Effector CD8-positive, alpha-beta T cell (primary cell): ENCODE data around the gene KLC4.
"Not testable (repeated sequence)": the region's sequence is repeated elsewhere in the genome, so short reads cannot be mapped to it uniquely, and the experiment has no call there.

Experiments used
- DNase-seq: peaks from one replicate; lab custom pipeline; 2025; lab: John Stamatoyannopoulos, UW

Gene KLC4

GRCh38 chr6:43093436-43094289 is 34.2 kb downstream of the KLC4 start:
- DNase-seq: no peak

DNA sequence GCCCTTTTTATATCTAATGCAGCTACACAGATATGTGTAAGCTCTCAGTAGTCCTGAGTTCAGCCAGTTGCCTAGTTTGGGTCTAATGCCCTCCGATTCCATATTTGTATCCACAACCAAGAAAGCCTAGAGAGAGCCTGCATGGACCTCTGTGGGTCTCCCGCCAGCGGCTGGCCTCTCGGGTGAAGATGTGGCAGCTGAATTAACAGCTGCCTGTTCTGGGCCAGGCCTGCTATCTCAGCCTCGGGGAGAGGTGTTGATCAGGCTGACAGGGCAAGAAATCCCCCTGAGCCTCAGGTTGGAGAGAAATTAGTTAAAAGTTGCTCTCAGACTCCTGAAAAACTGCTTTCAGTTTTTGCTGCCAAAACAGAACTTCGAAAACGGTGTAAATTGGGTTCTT is 36.5 kb downstream of the KLC4 start:
- DNase-seq: no peak

GRCh38 chr6:43096451-43097097 is 37.1 kb downstream of the KLC4 start:
- no peak for DNase-seq

DNA sequence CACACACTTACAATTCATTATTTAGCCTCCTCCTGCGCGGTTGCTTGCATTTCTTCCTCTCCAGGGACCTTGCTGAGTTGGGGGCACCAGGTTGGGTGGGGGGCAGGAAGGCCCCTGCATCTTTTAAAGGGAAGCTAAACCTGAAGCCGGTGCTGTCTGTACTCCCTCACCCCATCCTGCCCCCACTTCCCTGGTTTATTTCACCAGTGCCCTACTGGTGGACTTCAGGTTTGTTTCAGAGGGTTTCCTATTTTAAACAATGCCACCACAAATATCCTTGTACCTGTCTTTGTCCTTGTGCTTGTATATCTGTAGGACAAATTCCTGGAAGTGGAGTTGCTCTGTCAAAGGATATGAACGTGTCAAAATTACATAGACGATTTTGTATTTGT is 37.7 kb downstream of the KLC4 start:
- DNase-seq: no peak

DNA sequence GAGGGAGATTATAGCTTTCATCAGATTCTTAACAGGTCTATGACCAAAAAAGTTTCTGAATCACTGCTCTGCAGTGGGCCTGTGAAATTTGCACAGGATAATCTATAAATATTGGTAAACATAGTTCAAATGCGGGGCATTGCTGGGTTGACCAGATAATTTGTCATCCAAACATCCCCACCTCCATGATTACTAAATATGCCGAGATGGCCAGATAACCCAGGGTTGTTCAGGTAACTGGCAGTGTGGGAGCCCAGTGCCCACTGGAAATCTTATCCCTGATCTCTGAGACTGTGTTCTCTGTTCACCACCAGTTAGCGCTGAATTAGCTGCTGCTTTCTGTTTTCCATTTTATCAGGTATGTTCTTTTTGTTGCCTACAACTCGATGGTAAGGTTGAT is 38.1 kb downstream of the KLC4 start:
- no peak for DNase-seq

DNA sequence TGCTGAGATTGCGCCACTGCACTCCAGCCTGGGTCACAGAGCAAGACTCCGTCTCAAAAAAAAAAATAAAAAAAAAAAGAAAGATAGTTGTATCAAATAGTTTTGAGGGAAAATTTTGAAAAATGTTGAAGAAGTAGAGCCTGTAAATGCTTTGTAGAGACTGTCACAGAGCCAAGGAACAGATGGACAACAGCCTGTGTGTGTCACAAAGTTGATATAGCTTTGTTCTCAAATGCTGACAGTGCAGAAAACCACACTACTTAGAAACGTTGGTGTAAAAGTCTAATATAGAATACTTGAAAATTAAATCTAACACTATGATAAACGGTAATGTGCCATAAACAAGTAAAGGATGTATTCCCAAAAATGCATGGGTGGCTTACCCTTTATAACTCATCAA is 42.1 kb downstream of the KLC4 start:
- DNase-seq: no peak

GRCh38 chr6:43103253-43103876 is 43.9 kb downstream of the KLC4 start:
- DNase-seq: no peak

DNA sequence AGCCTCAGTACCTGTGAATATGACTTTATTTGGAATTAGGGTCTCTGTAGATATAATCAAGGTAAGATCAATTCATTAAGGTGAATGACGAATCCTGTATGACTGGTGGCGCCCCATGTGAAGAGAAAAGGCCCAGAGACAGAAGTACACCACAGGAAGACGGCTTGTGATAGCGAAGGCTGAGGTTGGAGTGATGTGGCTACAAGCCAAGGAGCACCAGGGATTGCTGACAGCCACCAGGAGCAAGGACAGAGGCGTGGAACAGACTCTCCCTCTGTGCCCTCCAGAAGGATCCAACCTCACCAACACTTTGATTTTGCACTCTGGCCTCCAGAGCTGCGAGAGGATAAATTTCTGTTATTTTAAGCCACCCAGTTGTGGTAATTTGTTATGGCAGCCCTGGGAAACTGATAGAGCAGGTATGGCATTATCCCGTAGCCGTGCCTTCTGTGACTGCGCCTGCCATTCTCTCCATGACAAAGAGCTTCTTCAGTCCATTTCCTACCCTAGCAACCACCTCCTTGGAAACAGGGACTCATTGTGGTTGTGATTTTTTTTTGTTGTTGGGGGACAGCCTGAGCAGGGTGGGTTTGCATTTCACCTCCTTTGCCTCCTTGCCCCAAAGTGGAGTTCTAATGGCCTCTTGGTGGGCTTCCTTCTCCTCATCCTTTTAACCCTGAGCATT is 46.2 kb downstream of the KLC4 start:
- DNase-seq: no peak

DNA sequence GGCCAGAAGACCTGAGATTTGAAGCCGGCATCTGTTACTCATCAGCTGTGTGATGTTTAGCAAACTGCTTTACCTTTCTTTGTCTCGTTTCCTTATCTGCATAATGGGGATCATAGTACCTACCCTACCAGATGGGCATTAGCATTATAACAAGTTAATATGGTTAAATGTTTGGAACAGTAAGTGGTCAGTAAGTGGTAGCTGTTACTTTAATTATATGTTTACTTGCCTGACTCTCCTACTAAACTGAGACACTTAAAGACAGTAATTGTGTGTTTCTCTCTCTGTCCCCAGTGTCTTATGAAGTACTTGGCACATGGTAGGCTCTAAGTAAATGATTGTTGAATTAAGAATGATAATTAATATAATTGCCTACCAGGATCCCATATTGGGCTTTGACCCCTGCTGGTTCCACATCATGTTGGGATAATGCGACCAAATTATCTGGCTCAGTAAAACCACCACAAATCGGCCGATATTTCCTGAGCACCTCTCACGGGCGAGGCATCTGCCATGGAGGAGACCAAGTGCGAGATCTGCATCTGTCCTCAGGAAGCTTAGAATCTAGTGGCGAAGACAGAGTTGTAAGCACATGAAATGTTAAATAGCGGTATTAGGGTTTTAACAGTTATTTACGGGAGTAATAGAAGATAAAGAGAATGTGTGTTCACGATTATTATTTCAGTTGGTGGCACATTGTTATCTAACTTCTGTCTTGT is 48.1 kb downstream of the KLC4 start:
- no peak for DNase-seq

DNA sequence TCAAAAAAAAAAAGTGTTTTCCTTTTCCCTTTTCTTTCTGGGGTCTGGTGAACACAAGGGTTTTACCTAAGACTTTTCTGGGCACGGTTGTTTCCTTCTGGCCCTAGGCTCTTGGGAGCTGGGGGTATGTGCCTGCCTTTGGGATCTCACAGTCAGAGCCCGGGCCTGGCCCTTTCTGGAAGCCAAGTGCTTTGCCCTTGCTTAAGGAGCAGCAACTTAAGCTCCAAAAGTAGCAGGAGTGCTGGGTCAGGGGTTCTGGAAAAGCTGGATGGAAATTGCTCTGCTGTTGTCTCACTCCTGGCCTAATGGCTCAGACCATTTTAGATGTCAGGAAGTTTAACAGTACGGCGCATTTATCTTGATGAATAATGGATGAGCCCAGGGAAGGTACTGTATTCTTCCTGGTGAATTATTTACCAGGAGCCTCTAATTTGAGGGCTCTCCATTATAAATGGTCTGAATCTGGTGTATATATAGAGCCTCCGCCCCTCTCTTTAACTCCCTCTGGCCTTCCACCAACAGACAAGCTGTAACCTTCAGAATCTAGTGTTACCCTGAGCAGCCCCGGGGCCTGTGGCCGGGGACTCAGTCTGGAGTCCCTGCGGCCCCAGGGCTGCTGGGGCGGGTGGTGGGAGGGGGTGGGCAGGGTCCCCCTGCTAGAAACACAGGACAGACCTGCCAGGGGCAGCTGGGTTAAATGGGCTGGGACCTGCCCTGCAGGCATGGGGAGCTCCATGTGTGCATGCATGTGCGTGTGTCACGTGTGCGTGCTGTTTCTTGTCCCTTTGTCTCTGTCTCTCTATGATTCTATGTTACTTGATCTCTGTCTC is 54.2 kb downstream of the KLC4 start:
- DNase-seq: no peak

DNA sequence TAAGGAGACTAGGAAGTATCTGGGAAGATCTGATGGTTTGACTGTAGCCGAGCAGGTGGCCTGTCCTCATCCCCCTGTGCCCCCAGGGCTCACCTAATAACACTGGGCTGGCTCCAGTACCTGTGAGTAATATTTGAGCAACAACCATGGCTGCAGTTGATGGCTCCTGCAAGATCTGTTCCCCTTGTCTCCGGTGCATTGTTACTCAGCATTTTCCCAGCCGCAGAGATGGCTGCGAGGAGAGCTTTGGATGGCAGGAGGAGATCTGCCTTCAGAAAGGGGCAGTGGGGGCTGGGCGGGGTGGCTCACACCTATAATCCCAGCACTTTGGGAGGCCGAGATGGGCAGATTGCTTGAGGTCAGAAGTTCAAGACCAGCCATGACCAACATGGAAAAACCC is 55.9 kb downstream of the KLC4 start:
- DNase-seq: no peak

GRCh38 chr6:43117466-43117865 is 58.0 kb downstream of the KLC4 start:
- DNase-seq: not testable (repeated sequence)

- no peak for DNase-seq
Observed at GRCh38 chr6:43119482-43119881, 60.1 kb downstream of the KLC4 start.

GRCh38 chr6:43120101-43120763 is 60.8 kb downstream of the KLC4 start:
- no peak for DNase-seq

DNA sequence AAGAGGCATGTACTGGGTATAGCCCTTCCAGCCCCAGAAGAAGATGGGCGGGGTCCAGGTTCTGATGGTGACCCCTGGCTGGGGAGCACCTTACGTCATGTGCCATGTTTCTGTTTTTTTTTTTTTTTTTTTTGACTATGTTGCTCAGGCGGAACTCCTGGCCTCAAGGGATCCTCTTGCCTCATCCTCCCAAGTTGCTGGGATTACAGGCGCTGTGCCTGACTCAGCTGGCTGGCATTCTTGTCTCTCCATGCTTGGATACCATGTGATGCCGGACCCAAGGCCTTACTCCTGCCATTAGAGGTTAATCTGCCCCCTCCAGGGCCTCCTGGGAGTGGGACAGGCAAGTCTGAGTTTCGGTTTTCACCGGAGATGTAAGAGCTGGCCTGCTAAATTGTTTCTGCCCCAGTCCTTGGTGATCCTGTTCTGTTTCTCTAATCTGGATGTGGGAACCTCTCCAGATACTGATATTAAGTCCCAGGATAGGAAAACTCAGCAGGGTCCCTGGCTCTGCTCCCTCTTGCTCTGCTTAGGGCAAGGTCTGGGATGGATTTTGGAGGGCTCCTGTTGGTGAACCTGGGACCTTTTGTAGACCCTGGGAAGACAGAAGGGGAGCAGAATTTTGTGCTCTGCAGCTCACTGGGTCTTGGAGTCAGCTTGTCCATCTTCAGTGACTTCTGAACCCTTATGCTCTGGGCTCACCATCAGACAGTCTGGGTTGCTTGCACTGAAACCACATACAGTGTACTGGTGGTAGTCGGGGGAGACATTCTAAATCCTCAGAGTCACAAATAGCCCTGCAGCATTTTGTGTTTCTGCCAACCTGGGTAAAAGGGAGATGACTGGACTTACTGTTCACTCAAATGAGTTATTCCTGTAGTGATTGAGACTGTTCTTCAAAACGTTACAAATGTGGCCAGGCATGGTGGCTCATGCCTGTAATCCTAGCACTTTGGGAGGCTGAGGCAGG is 61.8 kb downstream of the KLC4 start:
- no peak for DNase-seq

GRCh38 chr6:43122146-43122545 is 62.7 kb downstream of the KLC4 start:
- DNase-seq: no peak

DNA sequence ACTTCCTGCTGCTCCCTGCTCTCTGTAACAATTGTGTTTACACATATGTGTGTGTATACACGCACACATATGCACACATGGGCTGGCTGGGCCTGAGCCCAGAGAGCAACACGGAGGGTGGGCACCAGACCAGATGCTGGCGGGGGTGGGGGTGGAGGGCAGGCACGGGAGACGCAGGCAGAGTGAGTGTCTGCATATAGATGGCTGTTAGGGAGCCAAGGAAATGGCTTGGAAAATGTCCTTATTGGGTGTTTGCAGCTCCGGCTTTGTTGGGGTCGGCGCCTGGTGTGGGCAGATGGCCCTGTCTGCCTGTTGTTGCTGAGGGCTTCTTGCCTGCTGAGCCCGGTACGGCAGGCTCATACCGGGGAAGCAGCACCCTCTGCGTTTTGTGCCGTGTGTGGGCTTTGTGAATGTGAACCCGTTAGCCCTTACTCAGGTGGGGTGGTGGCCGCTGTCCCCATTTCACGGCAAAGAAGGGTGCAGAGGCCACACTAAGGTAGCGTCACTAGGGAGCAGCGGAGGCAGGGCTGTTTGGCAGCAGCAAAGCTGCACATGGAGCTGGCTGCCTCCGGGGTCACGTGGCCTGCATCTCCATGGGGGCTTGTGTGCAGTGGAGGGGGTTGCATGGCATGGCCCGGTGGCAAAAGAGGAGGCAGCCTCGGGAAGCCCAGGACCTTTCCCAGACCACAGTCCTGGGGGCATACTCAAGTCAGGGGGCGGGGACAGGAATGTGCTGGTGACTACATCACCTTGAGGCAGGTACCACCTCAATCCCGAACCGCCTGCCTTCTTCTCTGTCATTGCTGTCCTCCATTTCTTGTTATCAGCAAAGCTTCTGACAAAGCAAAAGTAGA is 64.3 kb downstream of the KLC4 start:
- DNase-seq: no peak

DNA sequence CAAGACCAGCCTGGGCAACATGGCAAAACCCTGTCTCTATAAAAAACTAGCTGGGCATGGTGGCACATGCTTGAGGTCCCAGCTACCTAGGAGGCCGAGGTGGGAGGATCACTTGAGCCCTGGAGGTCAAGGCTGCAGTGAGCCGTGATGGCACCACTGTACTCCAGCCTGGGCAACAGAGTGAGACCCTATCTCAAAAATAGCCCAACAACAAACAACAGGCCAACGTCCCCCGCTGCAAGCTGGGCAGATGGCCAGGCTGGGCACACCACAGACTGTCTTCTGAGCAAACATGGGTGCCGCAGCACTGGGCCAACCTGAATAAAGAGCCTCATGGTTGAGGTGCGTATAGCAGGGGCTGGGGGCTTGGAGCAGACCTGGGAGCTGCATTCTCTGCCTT is 65.0 kb downstream of the KLC4 start:
- DNase-seq: no peak
